Measurements from ENCODE around the gene WASF2. TPM values are rescaled to one million over a fixed set of nuclear protein-coding genes. Genes with fewer than 3 reads are reported as not detected.

WASF2 gene
- total RNA-seq, 1 donor from 2014 or later, result 35.0 TPM

DNA sequence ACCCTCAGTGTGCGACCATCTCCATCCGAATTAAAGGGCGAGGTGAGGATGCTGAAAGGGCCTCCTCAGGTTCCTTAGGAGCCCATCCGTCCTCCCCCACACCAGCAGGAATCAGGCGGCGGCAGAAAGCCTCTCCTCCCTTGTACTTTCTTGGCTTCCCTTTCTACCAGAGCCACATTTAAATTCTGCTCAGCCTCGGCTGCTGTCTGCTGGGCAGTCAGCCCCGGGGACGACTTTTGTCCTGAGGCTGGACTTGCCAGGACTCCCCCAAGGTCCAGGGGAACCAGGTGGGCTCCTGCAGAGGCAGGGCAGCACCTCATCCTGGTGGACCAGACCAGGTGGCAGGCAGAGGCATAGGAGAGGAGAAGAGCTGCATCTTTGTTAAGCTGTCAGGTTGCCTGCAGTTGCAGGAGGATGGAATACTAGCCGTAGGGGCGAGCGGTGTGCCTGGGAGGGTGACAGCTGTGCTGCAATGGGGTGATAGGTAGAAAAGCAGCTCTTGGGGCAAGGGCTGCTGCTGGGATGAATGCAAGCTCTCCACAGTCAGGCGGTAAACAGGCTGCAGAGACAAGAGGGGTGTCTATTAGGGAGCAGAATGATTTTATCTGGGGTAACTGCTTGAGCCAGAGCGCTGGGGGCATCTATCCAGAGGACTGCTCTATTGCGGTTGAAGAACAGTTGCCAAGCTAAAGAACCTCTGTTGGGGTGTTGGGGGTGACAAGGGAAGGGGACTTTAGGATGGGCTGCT lies 46.2 kb upstream of the WASF2 start:
- peaks cover 34% of the 10 kb centered on the region for H3K4me1 ChIP-seq
- peaks cover 59% of the 10 kb centered on the region for H3K4me1 Mint-ChIP-seq
- TF ChIP-seq EZH2phosphoT487 (IDR thresholded peaks at IDR 0.05), result no peak
- TF ChIP-seq EZH2 (IDR thresholded peaks at IDR 0.05), result no peak
- TF ChIP-seq, protein P1, sequence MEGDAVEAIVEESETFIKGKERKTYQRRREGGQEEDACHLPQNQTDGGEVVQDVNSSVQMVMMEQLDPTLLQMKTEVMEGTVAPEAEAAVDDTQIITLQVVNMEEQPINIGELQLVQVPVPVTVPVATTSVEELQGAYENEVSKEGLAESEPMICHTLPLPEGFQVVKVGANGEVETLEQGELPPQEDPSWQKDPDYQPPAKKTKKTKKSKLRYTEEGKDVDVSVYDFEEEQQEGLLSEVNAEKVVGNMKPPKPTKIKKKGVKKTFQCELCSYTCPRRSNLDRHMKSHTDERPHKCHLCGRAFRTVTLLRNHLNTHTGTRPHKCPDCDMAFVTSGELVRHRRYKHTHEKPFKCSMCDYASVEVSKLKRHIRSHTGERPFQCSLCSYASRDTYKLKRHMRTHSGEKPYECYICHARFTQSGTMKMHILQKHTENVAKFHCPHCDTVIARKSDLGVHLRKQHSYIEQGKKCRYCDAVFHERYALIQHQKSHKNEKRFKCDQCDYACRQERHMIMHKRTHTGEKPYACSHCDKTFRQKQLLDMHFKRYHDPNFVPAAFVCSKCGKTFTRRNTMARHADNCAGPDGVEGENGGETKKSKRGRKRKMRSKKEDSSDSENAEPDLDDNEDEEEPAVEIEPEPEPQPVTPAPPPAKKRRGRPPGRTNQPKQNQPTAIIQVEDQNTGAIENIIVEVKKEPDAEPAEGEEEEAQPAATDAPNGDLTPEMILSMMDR (IDR thresholded peaks at IDR 0.05), result no peak
- no peak overlapping the region for H2AFZ ChIP-seq (replicated peaks)
- H3K27ac ChIP-seq, result peak overlapping the region; percentile 31
- H3K27ac Mint-ChIP-seq, result peak overlapping the region; percentile 94
- no peaks in the 10 kb centered on the region for H3K36me3 ChIP-seq
- peaks cover 9% of the 10 kb centered on the region for H3K27me3 Mint-ChIP-seq (ENCODE audit: insufficient read depth, low read depth)
- no peak for DNase-seq (ENCODE audit: low spot score)
- H3K9me3 Mint-ChIP-seq, result no peaks in the 10 kb centered on the region
- no peaks in the 10 kb centered on the region for H3K9me3 ChIP-seq (ENCODE audit: low read depth)
- no peaks in the 10 kb centered on the region for H3K27me3 ChIP-seq
- peaks cover 28% of the 10 kb centered on the region for H3K79me2 ChIP-seq (ENCODE audit: low read depth)
- no peak overlapping the region for H3K9ac ChIP-seq
- H3F3A ChIP-seq (ENCODE audit: low read depth), result peaks cover 34% of the 10 kb centered on the region
- H3K4me3 Mint-ChIP-seq, result peak overlapping the region; percentile 77
- H4K20me1 ChIP-seq (ENCODE audit: low read depth), result peaks cover 58% of the 10 kb centered on the region
- H3K36me3 Mint-ChIP-seq, result peaks cover 32% of the 10 kb centered on the region
- H3K4me2 ChIP-seq, result peak overlapping the region; percentile 66
- H3K4me3 ChIP-seq, result no peak overlapping the region

DNA sequence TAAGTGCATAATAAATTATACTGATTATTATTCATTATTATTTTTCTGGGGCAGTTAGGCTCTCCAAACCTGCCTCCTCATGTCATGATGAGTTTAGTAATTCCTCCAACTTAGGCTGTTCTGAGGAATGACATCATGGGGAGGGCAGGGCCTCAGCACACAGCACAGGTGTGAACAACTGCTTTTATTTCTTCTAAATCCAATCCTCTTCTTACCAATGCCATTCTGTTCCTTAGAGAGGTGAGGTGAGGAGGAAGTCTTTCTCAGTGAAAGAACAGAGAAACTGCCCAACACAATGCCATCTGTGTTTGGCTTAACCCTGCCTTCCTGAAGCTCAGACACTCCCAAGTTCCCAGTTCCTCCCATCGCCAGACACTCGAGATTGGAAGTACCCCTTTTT lies 45.4 kb upstream of the WASF2 start:
- H3K9ac ChIP-seq, result no peak overlapping the region
- H2AFZ ChIP-seq (replicated peaks), result no peak overlapping the region
- Mint-ChIP-seq H3K4me1 (peaks cover 55% of the 10 kb centered on the region), H3K27ac (no peak overlapping the region), H3K4me3 (peak overlapping the region; percentile 31), H3K36me3 (peaks cover 28% of the 10 kb centered on the region), H3K9me3 (no peaks in the 10 kb centered on the region), H3K27me3 (ENCODE audit: insufficient read depth, low read depth) (peaks cover 9% of the 10 kb centered on the region)
- peaks cover 38% of the 10 kb centered on the region for H3F3A ChIP-seq (ENCODE audit: low read depth)
- H3K4me1 ChIP-seq, result peaks cover 34% of the 10 kb centered on the region
- H3K27me3 ChIP-seq, result no peaks in the 10 kb centered on the region
- no peak overlapping the region for H3K4me2 ChIP-seq
- no peak overlapping the region for H3K4me3 ChIP-seq
- H3K27ac ChIP-seq, result no peak overlapping the region
- peaks cover 50% of the 10 kb centered on the region for H4K20me1 ChIP-seq (ENCODE audit: low read depth)
- peaks cover 28% of the 10 kb centered on the region for H3K79me2 ChIP-seq (ENCODE audit: low read depth)
- TF ChIP-seq, protein P1 (IDR thresholded peaks at IDR 0.05), result no peak
- TF ChIP-seq EZH2phosphoT487 (IDR thresholded peaks at IDR 0.05) (no peak), EZH2 (IDR thresholded peaks at IDR 0.05) (no peak)
- DNase-seq (ENCODE audit: low spot score), result no peak
- no peaks in the 10 kb centered on the region for H3K9me3 ChIP-seq (ENCODE audit: low read depth)
- no peaks in the 10 kb centered on the region for H3K36me3 ChIP-seq

DNA sequence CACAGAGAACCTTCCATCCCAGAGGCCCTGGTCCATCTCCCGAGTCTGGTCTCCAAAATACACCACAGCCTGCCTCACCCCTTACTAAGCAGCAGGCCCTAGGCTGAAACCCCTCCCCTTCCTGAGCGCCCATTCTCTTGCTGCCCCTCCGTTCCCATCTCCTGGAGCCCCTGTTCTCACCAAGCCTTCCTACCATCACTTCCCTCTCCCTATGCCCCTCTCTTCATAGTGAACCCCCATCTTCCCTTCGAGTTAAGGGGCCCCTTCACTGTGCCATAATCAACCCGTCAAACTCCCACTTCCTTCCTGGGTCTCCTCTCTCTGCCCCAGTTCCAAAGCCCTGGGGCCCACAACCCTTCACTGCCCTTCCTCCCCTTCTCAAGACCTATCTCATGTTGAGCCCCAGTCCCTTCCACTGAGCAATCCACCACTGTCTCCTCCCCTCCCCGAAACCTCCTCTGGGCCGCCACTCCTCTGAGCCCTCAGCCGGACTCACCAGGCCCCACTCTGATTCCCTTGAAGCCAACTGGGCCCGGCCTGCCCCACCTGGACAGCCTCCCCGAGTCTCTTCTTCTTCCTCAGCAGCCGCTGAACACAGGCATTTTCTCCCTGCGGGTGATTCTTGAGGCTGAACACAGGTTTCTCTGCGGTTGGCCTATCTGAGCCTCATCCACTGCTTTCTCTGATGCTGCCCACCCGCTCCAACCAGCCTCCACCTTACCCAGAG lies 42.2 kb upstream of the WASF2 start:
- Histone ChIP-seq H3K36me3 (no peaks in the 10 kb centered on the region), H3K27me3 (no peaks in the 10 kb centered on the region), H4K20me1 (ENCODE audit: low read depth) (peaks cover 31% of the 10 kb centered on the region), H3K27ac (no peak overlapping the region), H2AFZ (replicated peaks) (no peak overlapping the region), H3K79me2 (ENCODE audit: low read depth) (peaks cover 18% of the 10 kb centered on the region), H3K4me2 (no peak overlapping the region), H3K4me1 (peaks cover 42% of the 10 kb centered on the region), H3F3A (ENCODE audit: low read depth) (peaks cover 47% of the 10 kb centered on the region), H3K4me3 (no peak overlapping the region), H3K9me3 (ENCODE audit: low read depth) (no peaks in the 10 kb centered on the region), H3K9ac (no peak overlapping the region)
- no peak for DNase-seq (ENCODE audit: low spot score)
- no peaks in the 10 kb centered on the region for H3K9me3 Mint-ChIP-seq
- TF ChIP-seq EZH2 (IDR thresholded peaks at IDR 0.05), result no peak
- no peak for TF ChIP-seq EZH2phosphoT487 (IDR thresholded peaks at IDR 0.05)
- TF ChIP-seq, protein P1 (IDR thresholded peaks at IDR 0.05), result no peak
- peaks cover 6% of the 10 kb centered on the region for H3K27me3 Mint-ChIP-seq (ENCODE audit: insufficient read depth, low read depth)
- H3K27ac Mint-ChIP-seq, result peak overlapping the region; percentile 67
- H3K36me3 Mint-ChIP-seq, result peaks cover 23% of the 10 kb centered on the region
- peaks cover 63% of the 10 kb centered on the region for H3K4me1 Mint-ChIP-seq
- no peak overlapping the region for H3K4me3 Mint-ChIP-seq

Data from neural progenitor cell (in vitro differentiated cells).